NCI-H774 (cell line): ENCODE measurements around the gene AMBP.
"Not testable (repeated sequence)": the region's sequence is repeated elsewhere in the genome, so short reads cannot be mapped to it uniquely, and the experiment has no call there.

Experiments
- DNase-seq: peaks from one replicate; lab custom pipeline; 2025; lab: John Stamatoyannopoulos, UW

The AMBP gene

DNA sequence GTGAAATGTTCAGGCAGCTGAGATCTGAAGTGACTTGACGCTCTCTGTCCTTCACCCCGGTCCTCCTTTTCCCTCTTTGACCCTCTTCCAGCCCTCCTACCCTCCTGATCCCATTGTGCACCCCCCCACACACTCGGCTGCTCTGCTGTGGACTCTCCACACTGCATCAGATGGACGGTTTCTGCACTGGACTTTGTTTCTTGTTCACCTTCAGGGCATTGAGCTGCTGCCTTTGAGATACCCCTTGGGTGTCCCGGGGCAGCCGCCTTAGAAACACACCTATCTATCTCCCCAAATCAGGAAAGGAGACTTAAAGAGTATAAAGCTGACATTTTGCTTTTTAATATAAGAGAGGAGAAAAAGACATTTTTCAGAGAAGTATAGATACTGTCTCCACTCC lies 27.5 kb downstream of the AMBP start:
- no peak for DNase-seq

GRCh38 chr9:114050226-114050568 lies 27.9 kb downstream of the AMBP start:
- DNase-seq: no peak

DNA sequence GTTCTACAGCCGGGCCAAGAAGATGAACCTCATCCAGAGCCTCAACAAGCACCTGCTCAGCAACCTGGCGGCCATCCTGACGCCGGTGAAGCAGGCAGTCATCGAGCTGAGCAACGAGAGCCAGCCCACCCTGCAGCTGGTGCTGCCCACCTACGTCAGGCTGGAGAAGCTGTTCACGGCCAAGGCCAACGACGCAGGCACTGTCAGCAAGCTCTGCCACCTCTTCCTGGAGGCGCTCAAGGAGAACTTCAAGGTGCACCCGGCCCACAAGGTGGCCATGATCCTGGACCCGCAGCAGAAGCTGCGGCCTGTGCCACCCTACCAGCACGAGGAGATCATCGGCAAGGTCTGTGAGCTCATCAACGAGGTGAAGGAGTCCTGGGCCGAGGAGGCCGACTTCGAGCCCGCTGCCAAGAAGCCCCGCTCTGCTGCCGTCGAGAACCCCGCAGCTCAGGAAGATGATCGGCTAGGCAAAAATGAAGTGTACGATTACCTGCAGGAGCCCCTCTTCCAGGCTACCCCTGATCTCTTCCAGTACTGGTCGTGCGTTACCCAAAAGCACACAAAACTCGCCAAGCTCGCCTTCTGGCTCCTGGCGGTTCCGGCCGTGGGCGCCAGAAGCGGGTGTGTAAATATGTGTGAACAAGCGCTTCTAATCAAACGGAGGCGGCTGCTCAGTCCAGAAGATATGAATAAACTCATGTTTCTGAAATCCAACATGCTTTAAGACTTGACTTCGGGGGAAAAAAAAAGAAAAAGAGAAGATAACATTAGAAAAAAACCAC lies 28.5 kb downstream of the AMBP start:
- DNase-seq: no peak

- no peak for DNase-seq
Observed at GRCh38 chr9:114048533-114049415, 29.3 kb downstream of the AMBP start.

- DNase-seq: no peak
Observed at GRCh38 chr9:114047717-114048116, 30.4 kb downstream of the AMBP start.

- no peak for DNase-seq
Observed at GRCh38 chr9:114046875-114047274, 31.2 kb downstream of the AMBP start.

DNA sequence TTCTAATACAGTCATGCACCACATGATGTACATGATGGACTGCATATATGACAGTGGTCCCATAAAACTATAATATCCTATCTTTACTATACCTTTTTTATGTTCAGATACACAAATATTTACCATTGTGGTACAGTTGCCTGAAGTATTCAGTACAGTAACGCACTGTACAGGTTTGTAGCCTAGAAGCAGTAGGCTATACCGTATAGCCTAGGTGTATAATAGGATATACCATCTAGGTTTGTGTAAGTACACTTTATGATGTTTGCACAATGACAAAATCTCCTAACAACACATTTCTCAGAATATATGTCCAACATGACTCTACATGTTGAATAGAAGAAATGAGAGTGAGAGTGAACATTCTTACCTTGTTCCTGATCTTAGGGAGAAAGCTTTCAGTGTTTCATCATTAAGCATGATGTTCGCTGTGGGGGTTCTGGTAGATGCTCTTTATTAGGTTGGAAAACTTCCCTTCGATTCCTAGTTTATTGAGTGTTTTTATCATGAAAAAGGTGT lies 31.8 kb downstream of the AMBP start:
- no peak for DNase-seq

- not testable (repeated sequence) for DNase-seq
Observed at GRCh38 chr9:114043660-114044059, 34.4 kb downstream of the AMBP start.

DNA sequence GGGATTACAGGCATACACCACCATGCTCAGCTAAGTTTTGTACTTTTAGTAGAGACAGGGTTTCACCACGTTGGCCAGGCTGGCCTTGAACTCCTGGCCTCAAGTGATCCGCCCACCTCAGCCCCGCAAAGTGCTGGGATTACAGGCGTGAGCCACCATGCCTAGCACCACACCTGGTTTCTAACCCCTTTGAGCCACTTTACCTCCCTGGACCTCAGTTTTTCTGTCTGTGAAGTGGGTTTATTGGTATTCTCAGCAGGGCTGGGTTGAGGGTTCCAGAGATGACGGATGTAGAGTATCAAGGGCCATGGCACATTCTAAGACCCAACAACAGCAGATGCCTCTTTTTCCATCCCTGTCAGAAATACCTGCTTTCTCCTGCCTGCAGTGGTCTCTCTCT lies 38.6 kb downstream of the AMBP start:
- DNase-seq: no peak

- DNase-seq: no peak
Observed at GRCh38 chr9:114038724-114039313, 39.3 kb downstream of the AMBP start.

- DNase-seq: no peak
Observed at GRCh38 chr9:114037961-114038723, 40.0 kb downstream of the AMBP start.

DNA sequence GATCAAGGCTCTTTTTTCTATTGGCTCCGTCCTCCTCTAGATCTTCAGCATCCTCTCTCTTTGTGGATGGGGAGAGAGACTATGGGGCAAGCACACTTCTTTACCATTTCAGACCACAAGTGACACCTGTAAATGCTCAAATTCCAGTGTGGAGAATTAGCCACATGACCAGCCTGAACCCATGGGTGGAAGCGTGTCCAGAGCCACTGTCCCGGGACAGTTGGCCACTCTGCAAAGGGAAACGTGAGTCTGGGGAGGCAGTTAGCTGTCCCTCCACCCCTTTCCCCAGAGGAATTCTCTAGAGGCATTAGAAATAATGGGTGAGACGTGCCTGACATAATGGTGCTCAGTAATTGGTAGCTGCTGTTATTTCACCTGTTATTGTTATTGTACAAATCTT lies 40.9 kb downstream of the AMBP start:
- peak; percentile 3 for DNase-seq

- DNase-seq: no peak
Observed at GRCh38 chr9:114035845-114036801, 42.0 kb downstream of the AMBP start.

DNA sequence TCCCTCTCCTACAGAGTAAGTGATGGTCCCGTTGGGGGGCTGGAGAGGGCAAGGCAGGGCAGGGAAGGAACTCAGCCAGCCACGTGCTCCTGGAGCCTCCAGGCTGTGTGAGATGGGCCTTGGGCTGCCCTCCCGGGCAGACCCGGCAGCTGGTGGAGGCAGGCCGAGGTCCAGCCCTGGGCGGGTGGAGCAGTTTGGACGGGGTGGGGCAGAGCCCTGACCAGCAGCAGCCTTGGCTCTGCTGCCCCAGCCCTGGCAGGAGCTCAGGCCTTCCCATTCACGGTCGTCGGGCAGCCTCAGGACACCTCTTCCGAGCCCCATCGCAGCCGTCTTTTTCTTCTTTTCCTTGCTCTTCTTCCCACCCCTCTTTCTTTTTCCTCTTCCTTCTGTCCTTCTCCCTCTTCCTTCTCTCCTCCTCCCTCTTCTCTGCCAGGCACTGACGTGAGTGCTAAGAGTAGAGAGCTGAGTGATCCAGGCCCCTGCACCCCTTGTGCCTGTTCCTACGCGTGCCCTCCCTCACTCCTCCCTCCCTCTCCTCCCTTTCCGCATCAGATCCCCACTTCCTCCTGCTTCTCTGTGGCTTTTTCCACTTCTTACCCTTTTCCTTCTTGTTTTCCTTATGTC lies 42.8 kb downstream of the AMBP start:
- no peak for DNase-seq

DNA sequence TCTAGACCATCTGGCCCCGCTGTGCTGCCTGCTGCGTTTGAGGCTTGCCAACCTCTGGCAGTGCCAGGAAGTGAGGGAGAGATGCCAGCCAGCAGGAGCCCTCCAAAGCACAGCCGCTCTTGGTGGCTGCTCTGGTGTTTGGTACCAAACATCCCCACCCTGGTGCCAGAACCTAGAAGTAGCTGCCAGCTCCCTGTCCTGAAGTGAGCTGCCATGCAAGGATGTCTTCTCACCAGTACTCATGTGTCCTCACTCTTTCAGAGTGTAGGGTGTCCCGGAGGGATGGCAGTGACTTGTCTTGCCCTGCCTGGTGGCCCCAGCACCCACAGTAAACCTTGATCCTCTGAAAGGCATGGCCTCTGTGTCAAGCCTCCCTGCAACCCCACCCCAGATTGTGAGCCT lies 43.4 kb downstream of the AMBP start:
- no peak for DNase-seq

DNA sequence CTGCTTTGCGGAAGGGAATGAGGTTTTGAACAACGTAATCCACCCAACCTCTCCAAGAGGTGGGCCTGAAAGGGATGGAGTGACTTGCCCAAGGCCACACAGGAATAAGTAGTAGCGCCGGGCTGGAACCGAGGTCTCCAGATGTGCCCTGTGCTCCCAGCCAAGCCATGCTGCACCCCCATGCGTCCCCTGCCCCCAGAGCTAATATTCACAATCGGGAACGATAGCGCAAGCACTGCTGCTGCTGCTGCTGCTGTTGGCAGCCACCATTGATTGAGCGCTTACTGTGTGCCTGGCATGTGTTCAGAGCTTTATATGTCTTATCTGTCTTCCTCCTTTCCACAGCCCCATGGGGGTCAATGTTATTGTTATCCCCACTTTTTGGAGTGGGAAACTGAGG lies 43.9 kb downstream of the AMBP start:
- DNase-seq: no peak

GRCh38 chr9:114033397-114034103 lies 44.5 kb downstream of the AMBP start:
- no peak for DNase-seq

- no peak for DNase-seq
Observed at GRCh38 chr9:114031948-114032840, 45.9 kb downstream of the AMBP start.
